ENCODE measurements around the gene EGFL7.

GRCh38 chr9:136667940-136668760 is 5.4 kb downstream of the EGFL7 start:
- TF ChIP-seq POLR2A (IDR thresholded peaks at IDR 0.05) (no peak), CTCF (IDR thresholded peaks at IDR 0.05) (no peak)

Measured in adrenal gland (tissue), 5 donors.